SJCRH30 (cell line): ENCODE measurements around the gene HAS3. TPM values are rescaled to one million over a fixed set of nuclear protein-coding genes. Genes with fewer than 3 reads are reported as not detected.

ENCODE experiments used
- DNase-seq, 2 experiments: peaks; one replicate each; pipeline ENCODE4 v3.0.0-alpha.2; 2015 to 2020
- H3K27ac ChIP-seq: fragments of 250-450 bp; sonication (Bioruptor Pico); 2 replicates; pipeline ENCODE4 v1.5.1; 2020; ENCODE audit warnings: mild to moderate bottlenecking, moderate library complexity
- H3K27me3 ChIP-seq: fragments of 250-450 bp; sonication (Bioruptor Pico); 2 replicates; pipeline ENCODE4 v1.5.1; 2020; ENCODE audit warnings: mild to moderate bottlenecking, moderate library complexity
- H3K36me3 ChIP-seq: fragments of 250-450 bp; sonication (Bioruptor Pico); 2 replicates; pipeline ENCODE4 v1.5.1; 2020; ENCODE audit warnings: mild to moderate bottlenecking, moderate library complexity
- H3K4me1 ChIP-seq: fragments of 250-450 bp; sonication (Bioruptor Pico); 2 replicates; pipeline ENCODE4 v1.5.1; 2020; ENCODE audit warnings: mild to moderate bottlenecking, moderate library complexity
- H3K4me3 ChIP-seq: fragments of 250-450 bp; sonication (Bioruptor Pico); 2 replicates; pipeline ENCODE4 v1.5.1; 2020; ENCODE audit warnings: mild to moderate bottlenecking, moderate library complexity
- H3K9me3 ChIP-seq: fragments of 250-450 bp; sonication (Bioruptor Pico); replicated peaks from 2 replicates; pipeline ENCODE4 v1.5.1; 2020; ENCODE audit warnings: mild to moderate bottlenecking, moderate library complexity
- total RNA-seq: library from RNA; depleted of rRNA; stranded (reverse); fragments of >200 nt; shearing (Covaris generic); gene quantifications from 2 replicates; pipeline ENCODE4 v1.2.3, GENCODE V29; 2014

Gene HAS3
- total RNA-seq, 1 experiment from 2014 or later = 0.08 TPM

DNA sequence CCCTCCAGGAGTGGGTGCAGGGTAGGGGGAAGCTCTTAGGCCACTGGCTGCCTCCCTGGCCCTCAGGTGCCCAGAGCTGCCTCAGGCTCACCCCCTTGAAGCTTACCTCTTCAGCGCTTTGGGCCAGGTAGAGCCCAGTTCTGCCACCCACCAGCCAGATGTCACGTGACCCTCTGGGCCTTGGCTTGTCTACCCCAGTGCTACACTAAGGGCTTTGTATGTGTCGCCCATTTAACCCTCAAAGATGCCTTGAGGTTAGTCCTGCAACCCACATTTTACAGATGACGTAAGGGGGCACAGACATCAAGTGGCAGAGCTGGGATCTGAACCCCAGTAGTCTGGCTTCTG lies 3.4 kb downstream of the HAS3 start:
- DNase-seq = no peak
- Histone ChIP-seq H3K4me1 (no peaks in the 10 kb centered on the region), H3K27me3 (no peaks in the 10 kb centered on the region), H3K4me3 (no peak overlapping the region), H3K36me3 (no peaks in the 10 kb centered on the region), H3K27ac (no peak overlapping the region), H3K9me3 (no peaks in the 10 kb centered on the region)

DNA sequence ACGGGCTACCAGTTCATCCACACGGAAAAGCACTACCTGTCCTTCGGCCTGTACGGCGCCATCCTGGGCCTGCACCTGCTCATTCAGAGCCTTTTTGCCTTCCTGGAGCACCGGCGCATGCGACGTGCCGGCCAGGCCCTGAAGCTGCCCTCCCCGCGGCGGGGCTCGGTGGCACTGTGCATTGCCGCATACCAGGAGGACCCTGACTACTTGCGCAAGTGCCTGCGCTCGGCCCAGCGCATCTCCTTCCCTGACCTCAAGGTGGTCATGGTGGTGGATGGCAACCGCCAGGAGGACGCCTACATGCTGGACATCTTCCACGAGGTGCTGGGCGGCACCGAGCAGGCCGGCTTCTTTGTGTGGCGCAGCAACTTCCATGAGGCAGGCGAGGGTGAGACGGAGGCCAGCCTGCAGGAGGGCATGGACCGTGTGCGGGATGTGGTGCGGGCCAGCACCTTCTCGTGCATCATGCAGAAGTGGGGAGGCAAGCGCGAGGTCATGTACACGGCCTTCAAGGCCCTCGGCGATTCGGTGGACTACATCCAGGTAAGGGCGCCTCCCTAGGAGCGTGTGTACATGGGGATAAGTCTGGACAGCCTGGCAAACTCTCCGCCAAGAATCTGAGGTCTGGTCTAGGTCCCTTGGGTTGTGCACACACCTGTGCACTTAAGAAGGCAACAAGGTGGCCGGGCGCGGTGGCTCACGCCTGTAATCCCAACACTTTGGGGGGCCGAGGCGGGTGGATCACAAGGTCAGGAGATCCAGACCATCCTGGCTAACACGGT lies 4.2 kb downstream of the HAS3 start:
- no peak for DNase-seq
- H3K4me3 ChIP-seq = no peak overlapping the region
- H3K4me1 ChIP-seq = no peaks in the 10 kb centered on the region
- H3K27ac ChIP-seq = no peak overlapping the region
- no peaks in the 10 kb centered on the region for H3K36me3 ChIP-seq
- H3K27me3 ChIP-seq = no peaks in the 10 kb centered on the region
- no peaks in the 10 kb centered on the region for H3K9me3 ChIP-seq

DNA sequence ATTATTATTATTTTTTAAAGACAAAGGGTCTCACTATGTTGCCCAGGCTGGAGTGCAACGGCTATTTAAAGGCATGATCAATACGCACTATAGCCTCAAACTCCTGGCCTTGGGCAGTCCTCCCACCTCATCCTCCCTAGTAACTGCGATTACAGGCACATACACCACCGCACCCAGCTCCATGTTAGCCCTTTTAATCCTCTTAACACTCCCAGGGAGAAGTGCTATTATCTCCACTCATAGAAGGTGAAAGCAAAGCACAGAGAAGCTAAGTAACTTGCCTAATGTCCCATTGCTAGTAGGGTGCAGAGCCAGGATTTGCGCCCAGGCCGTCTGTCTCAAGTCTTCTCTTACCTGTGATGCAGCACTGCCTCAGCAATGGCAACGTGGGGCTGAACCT lies 5.0 kb downstream of the HAS3 start:
- Histone ChIP-seq H3K27ac (no peak overlapping the region), H3K27me3 (no peaks in the 10 kb centered on the region), H3K4me1 (no peaks in the 10 kb centered on the region), H3K4me3 (no peak overlapping the region), H3K36me3 (no peaks in the 10 kb centered on the region), H3K9me3 (no peaks in the 10 kb centered on the region)
- DNase-seq = no peak

DNA sequence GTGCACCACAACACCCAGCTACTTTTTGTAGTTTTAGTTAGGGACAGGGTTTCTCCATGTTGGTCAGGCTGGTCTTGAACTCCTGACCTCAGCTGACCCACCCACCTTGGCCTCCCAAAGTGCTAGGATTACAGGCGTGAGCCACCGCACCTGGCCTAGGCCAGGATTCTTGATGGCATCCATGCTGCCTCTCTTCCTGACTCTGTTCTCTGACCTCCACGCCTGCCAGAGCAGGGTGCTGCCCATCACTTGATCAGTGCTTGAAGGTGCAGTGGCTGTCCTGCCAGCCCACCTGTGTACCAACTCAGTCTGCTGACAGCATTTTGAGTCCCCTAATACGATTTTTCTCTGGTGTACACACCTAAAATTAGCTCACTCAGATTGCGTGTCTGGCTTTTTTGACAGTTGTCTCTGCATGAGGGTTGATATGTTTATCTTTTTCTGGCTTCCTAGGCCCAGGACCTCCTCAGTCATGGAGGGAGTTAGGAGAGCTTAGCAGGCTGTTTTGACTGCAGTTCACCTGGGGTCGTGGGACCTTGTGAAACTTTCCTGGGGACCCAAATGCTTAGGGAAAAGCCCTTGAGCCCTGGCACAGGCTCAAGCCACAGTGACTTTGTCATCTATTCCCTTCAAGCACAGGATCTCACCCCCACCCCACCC lies 5.9 kb downstream of the HAS3 start:
- no peaks in the 10 kb centered on the region for H3K36me3 ChIP-seq
- H3K4me1 ChIP-seq = no peaks in the 10 kb centered on the region
- H3K9me3 ChIP-seq = no peaks in the 10 kb centered on the region
- DNase-seq = no peak
- no peak overlapping the region for H3K4me3 ChIP-seq
- no peaks in the 10 kb centered on the region for H3K27me3 ChIP-seq
- no peak overlapping the region for H3K27ac ChIP-seq

DNA sequence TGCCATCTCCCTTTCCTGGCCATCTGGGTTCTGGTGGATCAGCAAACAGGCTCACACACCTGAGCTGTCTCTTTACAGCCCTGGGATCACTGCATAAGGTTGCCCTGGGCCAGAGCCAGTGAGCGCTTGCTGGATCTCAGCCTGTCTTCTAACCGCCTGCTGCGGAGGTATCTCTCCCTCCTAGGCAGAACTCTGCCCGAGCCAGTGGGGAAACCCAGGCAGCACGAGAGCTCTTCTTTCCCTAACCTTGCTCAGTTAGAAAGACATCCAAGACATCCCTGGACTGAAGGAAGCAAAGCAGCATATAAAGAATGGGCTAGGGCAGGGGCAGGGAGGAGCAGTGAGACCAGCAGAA lies 6.4 kb downstream of the HAS3 start:
- no peaks in the 10 kb centered on the region for H3K36me3 ChIP-seq
- no peak overlapping the region for H3K27ac ChIP-seq
- H3K27me3 ChIP-seq = no peaks in the 10 kb centered on the region
- DNase-seq = no peak
- H3K9me3 ChIP-seq = no peaks in the 10 kb centered on the region
- no peaks in the 10 kb centered on the region for H3K4me1 ChIP-seq
- no peak overlapping the region for H3K4me3 ChIP-seq

DNA sequence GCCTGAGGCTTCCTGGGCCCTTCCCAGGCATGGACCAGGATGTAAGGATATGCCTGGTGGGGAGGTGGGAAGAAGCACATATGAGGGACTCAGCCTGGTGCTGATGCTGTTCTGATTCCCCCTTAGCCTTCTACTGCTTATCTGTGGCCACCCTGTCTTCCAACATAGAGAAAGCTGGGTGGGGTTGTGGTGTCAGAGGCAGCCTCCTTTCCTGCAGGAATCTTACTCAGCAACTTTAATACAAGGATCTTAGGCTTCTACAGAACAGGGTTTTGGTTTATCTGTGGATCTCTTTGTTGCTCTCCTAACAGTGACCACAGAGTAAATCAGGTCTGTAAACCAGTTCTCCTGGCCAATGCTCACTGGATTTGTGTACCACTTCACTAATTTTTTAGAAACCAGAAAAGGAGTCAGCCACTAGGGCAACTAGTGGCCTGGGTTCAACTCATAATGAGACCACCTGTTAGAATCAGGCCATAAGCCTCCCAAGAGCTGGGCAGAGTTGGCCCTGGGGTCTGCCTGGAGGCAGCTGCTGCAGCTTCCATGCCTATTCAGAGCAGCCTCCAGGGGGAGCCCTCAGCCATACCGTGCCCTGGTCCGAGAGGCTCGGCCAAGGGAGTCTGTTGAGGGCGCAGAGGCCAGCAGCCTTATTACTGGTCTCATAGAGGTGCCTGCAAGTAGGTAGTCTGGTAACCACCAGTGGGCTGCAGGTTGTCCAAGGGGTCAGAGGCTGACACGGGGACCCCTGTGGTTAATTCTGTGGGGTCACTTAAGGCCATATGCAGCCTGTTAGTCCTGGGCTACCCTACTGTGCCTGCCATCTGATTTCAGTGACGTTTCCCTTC lies 7.1 kb downstream of the HAS3 start:
- no peak overlapping the region for H3K27ac ChIP-seq
- H3K27me3 ChIP-seq = no peaks in the 10 kb centered on the region
- H3K4me1 ChIP-seq = no peaks in the 10 kb centered on the region
- no peak overlapping the region for H3K4me3 ChIP-seq
- H3K9me3 ChIP-seq = no peaks in the 10 kb centered on the region
- peak; percentile 59 to 71 for DNase-seq
- peaks cover under 1% of the 10 kb centered on the region; the same call in 1 of the 2 replicates for H3K36me3 ChIP-seq

DNA sequence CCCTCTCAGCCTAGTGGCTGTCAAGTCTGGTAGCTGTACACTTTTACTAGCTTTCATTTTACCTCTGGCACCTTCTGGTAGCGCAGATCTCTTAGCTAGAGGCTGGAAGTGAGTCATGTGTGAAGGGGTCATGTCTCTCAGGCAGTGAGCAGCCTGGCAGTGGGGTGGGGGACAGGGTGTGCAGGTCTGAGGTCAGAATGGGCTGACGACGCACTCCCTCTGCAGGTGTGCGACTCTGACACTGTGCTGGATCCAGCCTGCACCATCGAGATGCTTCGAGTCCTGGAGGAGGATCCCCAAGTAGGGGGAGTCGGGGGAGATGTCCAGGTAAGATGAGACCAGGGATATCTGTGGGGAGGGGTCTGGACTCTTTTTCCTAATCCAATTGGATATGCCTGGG lies 7.8 kb downstream of the HAS3 start:
- Histone ChIP-seq H3K4me1 (no peaks in the 10 kb centered on the region), H3K9me3 (no peaks in the 10 kb centered on the region), H3K36me3 (peaks cover 5% of the 10 kb centered on the region; the same call in 1 of the 2 replicates), H3K27me3 (no peaks in the 10 kb centered on the region), H3K27ac (no peak overlapping the region), H3K4me3 (no peak overlapping the region)
- no peak for DNase-seq

DNA sequence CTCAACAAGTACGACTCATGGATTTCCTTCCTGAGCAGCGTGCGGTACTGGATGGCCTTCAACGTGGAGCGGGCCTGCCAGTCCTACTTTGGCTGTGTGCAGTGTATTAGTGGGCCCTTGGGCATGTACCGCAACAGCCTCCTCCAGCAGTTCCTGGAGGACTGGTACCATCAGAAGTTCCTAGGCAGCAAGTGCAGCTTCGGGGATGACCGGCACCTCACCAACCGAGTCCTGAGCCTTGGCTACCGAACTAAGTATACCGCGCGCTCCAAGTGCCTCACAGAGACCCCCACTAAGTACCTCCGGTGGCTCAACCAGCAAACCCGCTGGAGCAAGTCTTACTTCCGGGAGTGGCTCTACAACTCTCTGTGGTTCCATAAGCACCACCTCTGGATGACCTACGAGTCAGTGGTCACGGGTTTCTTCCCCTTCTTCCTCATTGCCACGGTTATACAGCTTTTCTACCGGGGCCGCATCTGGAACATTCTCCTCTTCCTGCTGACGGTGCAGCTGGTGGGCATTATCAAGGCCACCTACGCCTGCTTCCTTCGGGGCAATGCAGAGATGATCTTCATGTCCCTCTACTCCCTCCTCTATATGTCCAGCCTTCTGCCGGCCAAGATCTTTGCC lies 9.0 kb downstream of the HAS3 start:
- H3K4me3 ChIP-seq = no peak overlapping the region
- H3K9me3 ChIP-seq = no peaks in the 10 kb centered on the region
- no peaks in the 10 kb centered on the region for H3K4me1 ChIP-seq
- DNase-seq = no peak
- H3K27ac ChIP-seq = no peak overlapping the region
- peaks cover 7% of the 10 kb centered on the region for H3K36me3 ChIP-seq
- H3K27me3 ChIP-seq = no peaks in the 10 kb centered on the region

DNA sequence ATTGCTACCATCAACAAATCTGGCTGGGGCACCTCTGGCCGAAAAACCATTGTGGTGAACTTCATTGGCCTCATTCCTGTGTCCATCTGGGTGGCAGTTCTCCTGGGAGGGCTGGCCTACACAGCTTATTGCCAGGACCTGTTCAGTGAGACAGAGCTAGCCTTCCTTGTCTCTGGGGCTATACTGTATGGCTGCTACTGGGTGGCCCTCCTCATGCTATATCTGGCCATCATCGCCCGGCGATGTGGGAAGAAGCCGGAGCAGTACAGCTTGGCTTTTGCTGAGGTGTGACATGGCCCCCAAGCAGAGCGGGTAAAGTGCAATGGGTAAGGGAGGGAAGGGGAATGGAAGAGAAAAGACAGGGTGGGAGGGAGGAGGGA lies 9.5 kb downstream of the HAS3 start:
- DNase-seq = no peak
- peaks cover 10% of the 10 kb centered on the region for H3K36me3 ChIP-seq
- no peak overlapping the region for H3K4me3 ChIP-seq
- H3K27ac ChIP-seq = no peak overlapping the region
- no peaks in the 10 kb centered on the region for H3K27me3 ChIP-seq
- no peaks in the 10 kb centered on the region for H3K9me3 ChIP-seq
- no peaks in the 10 kb centered on the region for H3K4me1 ChIP-seq

DNA sequence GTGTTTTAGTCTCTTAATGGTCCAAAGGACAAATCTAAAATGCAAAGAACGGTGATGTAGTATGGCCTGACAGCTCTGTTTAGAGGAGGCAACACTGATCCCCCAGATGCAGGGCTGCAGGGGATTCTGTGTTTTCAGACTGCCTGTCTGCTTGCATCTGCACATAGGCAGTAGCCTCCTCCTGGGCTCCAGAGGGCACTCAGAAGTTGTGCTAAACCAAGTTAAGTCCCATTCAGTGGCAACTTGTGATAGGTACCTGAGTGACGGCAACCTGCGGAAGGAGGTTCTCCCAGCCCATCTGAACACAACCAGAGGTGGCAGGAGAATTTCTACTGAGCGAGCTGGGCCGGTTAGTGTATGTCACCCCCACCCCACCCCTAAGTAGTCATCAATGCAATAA lies 9.9 kb downstream of the HAS3 start:
- Histone ChIP-seq H3K4me3 (no peak overlapping the region), H3K27me3 (no peaks in the 10 kb centered on the region), H3K36me3 (peaks cover 13% of the 10 kb centered on the region), H3K4me1 (no peaks in the 10 kb centered on the region), H3K27ac (no peak overlapping the region), H3K9me3 (no peaks in the 10 kb centered on the region)
- DNase-seq = no peak

DNA sequence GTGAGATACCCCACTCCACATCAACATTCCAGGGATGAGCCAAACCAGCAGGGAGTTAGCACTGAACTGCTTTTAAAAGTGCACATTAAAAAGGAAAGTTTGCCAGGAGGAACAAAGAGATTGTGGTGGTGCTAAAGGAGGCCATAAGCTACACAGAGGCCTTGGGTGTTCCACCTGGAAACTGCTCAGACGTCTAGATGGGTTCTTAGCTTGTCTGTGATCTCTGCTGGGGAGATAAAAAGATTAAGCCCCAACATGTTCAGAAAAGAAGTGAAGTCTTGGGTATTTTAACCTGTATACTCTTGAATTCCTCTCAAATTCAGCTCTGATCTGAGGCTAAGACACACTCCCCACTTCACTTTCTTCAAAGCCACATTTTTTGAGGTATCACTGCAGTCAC lies 10.4 kb downstream of the HAS3 start:
- Histone ChIP-seq H3K9me3 (no peaks in the 10 kb centered on the region), H3K4me1 (no peaks in the 10 kb centered on the region), H3K27me3 (no peaks in the 10 kb centered on the region), H3K36me3 (peaks cover 14% of the 10 kb centered on the region), H3K27ac (no peak overlapping the region), H3K4me3 (no peak overlapping the region)
- no peak for DNase-seq

DNA sequence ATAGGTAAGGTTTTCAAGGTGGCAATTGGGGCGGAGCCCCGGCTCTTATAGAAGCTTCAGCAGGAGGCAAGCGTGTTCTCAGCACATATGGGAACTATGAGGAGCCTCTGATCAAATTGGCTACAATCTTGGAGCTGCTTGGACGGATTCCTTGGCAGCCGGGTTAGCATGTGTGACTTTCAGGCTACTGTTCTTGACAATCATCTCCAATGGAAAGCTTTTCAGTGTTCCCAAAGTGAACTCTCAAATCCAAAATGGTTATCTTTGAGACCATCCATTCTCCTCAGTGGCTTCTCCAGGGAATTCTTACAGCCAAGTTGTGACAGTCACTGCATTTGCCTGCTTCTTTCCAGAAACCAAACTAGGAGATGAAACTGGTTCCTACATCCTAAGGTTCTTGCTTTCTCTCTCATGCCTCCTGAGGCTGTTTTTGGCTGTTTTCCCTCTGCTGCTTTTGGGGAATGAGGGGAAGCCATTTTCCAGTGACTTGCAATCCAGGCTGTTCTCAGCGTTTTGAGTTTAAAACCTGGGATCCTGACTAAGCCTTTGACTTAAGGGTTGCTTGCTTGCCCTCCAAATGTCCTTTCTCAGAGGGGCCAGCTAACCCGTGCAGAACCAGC lies 10.9 kb downstream of the HAS3 start:
- Histone ChIP-seq H3K4me1 (no peaks in the 10 kb centered on the region), H3K27ac (no peak overlapping the region), H3K4me3 (no peak overlapping the region), H3K36me3 (peaks cover 20% of the 10 kb centered on the region), H3K27me3 (no peaks in the 10 kb centered on the region), H3K9me3 (no peaks in the 10 kb centered on the region)
- DNase-seq = no peak

DNA sequence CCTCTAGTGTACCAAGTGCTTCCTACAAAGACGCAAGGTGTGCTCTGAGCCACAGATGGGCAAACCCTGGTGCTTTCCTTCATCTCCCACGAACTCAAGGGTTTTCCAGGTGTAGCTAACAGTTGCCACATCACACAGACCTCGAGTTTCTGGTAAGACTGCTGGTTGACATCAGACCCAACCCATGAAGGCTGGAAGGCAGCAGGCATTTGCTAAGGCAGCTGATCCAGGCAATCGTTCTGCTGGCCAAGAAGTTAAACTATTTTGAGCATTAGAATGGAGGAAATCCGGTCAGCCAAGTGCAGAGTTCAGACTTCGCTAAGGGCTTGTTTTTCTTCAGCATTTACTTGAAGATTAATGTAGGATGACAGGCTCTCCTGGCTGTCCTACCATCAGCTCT lies 11.5 kb downstream of the HAS3 start:
- H3K27me3 ChIP-seq = no peaks in the 10 kb centered on the region
- H3K4me1 ChIP-seq = no peaks in the 10 kb centered on the region
- no peak overlapping the region for H3K27ac ChIP-seq
- no peak overlapping the region for H3K4me3 ChIP-seq
- DNase-seq = no peak
- no peaks in the 10 kb centered on the region for H3K9me3 ChIP-seq
- peaks cover 20% of the 10 kb centered on the region for H3K36me3 ChIP-seq

DNA sequence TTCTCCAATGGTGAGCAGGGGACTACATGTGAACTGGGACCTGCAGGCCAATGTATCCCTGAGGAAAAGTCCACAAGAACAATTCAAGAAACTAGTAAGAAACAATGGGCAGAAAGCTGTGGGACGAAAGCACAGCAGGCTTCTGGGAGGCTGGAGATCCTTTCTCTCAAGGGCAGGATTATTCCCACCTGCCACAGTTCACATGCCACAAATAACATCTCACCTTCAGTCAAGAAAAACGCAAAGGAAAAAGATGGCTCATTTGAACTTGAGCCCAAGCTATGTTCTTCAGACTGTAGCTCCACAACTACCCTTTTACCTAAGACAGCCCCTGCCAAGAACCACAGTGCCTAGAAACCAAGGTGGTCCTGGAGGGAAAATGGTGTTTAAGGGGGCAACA lies 13.0 kb downstream of the HAS3 start:
- Histone ChIP-seq H3K4me3 (no peak overlapping the region), H3K27me3 (no peaks in the 10 kb centered on the region), H3K36me3 (peaks cover 20% of the 10 kb centered on the region), H3K9me3 (no peaks in the 10 kb centered on the region), H3K27ac (no peak overlapping the region), H3K4me1 (no peaks in the 10 kb centered on the region)
- DNase-seq = no peak

DNA sequence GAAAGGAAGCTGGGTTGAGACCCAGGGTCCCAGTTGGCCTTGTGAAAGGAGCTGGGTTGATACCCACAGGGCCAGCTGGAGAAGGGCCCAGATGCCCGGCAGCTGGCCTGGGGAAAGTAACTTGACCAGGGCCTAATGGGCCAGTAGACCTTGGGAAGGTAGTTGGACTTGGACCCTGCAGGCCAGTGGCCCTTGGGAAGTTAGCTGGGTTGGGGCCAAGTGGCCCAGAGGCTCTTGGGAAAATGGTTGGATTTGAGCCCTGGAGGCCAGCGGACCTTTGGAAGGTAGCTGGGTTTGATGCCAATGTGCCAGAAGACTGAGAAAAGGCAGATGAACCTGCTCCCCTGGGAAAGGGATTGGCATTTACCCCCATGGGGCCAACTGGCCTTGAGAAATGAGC lies 13.5 kb downstream of the HAS3 start:
- Histone ChIP-seq H3K9me3 (no peaks in the 10 kb centered on the region), H3K4me1 (no peaks in the 10 kb centered on the region), H3K27ac (no peak overlapping the region), H3K27me3 (no peaks in the 10 kb centered on the region), H3K36me3 (peaks cover 20% of the 10 kb centered on the region), H3K4me3 (no peak overlapping the region)
- no peak for DNase-seq
